ENCODE data around the gene CENPW. TPM values are rescaled to one million over a fixed set of nuclear protein-coding genes. Genes with fewer than 3 reads are reported as not detected.

The CENPW gene
- total and polyA plus RNA-seq, 9 of the 15 experiments (the other 6 are each of a cell fraction or from before 2014, with no cell fraction given) = 48.7 to 285 (median 82.8) TPM

DNA sequence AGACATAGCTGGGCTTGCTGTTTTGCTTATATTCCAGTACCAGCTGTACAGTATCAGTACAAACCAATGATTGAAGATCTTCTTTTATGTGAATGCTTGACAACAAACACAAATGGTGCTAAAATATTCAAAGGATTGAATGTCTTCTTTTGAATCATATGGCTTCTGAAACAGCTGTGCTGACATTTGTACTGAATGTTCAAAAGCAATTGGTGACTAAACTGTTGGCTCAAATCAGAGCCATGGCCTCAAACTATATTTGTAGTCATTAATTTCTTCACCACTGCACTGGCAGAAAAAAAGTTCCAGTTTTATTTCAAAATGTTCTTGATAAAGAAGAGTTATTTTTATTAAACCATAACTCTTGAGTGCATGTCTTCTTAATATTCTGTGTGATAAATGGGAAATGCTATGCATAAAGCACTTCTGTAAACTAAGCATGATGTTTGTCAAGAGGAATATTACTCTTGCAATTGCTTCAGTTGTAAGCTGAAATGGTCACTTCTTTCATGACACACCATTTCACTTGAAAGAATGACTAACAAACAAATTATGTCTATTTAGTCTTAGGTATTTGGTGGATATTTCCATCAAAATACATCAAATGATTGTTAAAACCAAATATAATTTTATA is 45.9 kb upstream of the CENPW start (continued):
- TF ChIP-seq, protein P1, sequence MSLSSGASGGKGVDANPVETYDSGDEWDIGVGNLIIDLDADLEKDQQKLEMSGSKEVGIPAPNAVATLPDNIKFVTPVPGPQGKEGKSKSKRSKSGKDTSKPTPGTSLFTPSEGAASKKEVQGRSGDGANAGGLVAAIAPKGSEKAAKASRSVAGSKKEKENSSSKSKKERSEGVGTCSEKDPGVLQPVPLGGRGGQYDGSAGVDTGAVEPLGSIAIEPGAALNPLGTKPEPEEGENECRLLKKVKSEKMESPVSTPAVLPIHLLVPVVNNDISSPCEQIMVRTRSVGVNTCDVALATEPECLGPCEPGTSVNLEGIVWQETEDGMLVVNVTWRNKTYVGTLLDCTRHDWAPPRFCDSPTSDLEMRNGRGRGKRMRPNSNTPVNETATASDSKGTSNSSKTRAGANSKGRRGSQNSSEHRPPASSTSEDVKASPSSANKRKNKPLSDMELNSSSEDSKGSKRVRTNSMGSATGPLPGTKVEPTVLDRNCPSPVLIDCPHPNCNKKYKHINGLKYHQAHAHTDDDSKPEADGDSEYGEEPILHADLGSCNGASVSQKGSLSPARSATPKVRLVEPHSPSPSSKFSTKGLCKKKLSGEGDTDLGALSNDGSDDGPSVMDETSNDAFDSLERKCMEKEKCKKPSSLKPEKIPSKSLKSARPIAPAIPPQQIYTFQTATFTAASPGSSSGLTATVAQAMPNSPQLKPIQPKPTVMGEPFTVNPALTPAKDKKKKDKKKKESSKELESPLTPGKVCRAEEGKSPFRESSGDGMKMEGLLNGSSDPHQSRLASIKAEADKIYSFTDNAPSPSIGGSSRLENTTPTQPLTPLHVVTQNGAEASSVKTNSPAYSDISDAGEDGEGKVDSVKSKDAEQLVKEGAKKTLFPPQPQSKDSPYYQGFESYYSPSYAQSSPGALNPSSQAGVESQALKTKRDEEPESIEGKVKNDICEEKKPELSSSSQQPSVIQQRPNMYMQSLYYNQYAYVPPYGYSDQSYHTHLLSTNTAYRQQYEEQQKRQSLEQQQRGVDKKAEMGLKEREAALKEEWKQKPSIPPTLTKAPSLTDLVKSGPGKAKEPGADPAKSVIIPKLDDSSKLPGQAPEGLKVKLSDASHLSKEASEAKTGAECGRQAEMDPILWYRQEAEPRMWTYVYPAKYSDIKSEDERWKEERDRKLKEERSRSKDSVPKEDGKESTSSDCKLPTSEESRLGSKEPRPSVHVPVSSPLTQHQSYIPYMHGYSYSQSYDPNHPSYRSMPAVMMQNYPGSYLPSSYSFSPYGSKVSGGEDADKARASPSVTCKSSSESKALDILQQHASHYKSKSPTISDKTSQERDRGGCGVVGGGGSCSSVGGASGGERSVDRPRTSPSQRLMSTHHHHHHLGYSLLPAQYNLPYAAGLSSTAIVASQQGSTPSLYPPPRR (CRISPR knock-in tag; IDR thresholded peaks at IDR 0.05; ENCODE audit: borderline replicate concordance) = no peak
- TF ChIP-seq TEAD1 (CRISPR knock-in tag; IDR thresholded peaks at IDR 0.05) (no peak), RAD21 (CRISPR knock-in tag; conservative IDR thresholded peaks at IDR 0.05 in 1 of 2, IDR thresholded peaks at IDR 0.05 in 1 of 2) (no peak), PREB (CRISPR knock-in tag; IDR thresholded peaks at IDR 0.05) (no peak), TOE1 (IDR thresholded peaks at IDR 0.05; ENCODE audit: borderline replicate concordance) (no peak), TOE1 (CRISPR knock-in tag; IDR thresholded peaks at IDR 0.05; ENCODE audit: borderline replicate concordance, low read depth) (no peak), ARID1B (IDR thresholded peaks at IDR 0.05) (no peak)

Measured in K562 (cell line).